H9 (cell line): ENCODE measurements around the gene TRIM44. TPM values are rescaled to one million over a fixed set of nuclear protein-coding genes. Genes with fewer than 3 reads are reported as not detected.

Experiments
- DNase-seq: peaks from one replicate; pipeline ENCODE4 v3.0.0-alpha.2; 2017
- H2AFZ ChIP-seq: one replicate; pipeline ENCODE4 v1.6.1; 2013; ENCODE audit warnings: mild to moderate bottlenecking, low read length, control low read depth, moderate library complexity
- H2AK5ac ChIP-seq: 2 replicates; pipeline ENCODE4 v1.6.1; 2013; ENCODE audit warnings: low read length, control low read depth, mixed read lengths; ENCODE audit not compliant: insufficient read length
- H2BK120ac ChIP-seq: one replicate; pipeline ENCODE4 v1.6.1; 2013; ENCODE audit warnings: low read depth, mild to moderate bottlenecking, low read length, control low read depth, inconsistent platforms; ENCODE audit not compliant: poor library complexity, severe bottlenecking
- H2BK12ac ChIP-seq: 2 replicates; pipeline ENCODE4 v1.6.1; 2013; ENCODE audit warnings: low read length, control low read depth, mixed read lengths, low read depth; ENCODE audit not compliant: insufficient read length
- H2BK15ac ChIP-seq: 2 replicates; pipeline ENCODE4 v1.6.1; 2013; ENCODE audit warnings: low read depth, low read length, control low read depth
- H2BK20ac ChIP-seq: one replicate; pipeline ENCODE4 v1.6.1; 2013; ENCODE audit warnings: low read depth, mild to moderate bottlenecking, low read length, control low read depth, inconsistent platforms; ENCODE audit not compliant: poor library complexity, severe bottlenecking
- H2BK5ac ChIP-seq: 2 replicates; pipeline ENCODE4 v1.6.1; 2013; ENCODE audit warnings: low read length, control low read depth, mixed read lengths; ENCODE audit not compliant: insufficient read length
- H3K14ac ChIP-seq: 2 replicates; pipeline ENCODE4 v1.6.1; 2013; ENCODE audit warnings: low read length, control low read depth; ENCODE audit not compliant: insufficient read depth
- H3K18ac ChIP-seq: 2 replicates; pipeline ENCODE4 v1.6.1; 2013; ENCODE audit warnings: low read depth, mild to moderate bottlenecking, mixed read lengths, low read length, control low read depth; ENCODE audit not compliant: insufficient read length
- H3K23ac ChIP-seq: 2 replicates; pipeline ENCODE4 v1.6.1; 2013; ENCODE audit warnings: low read length, control low read depth, mixed read lengths, low read depth; ENCODE audit not compliant: insufficient read length
- H3K23me2 ChIP-seq: 2 replicates; pipeline ENCODE4 v1.6.1; 2013; ENCODE audit warnings: low read depth, mild to moderate bottlenecking, mixed read lengths, low read length, control low read depth; ENCODE audit not compliant: insufficient read length, poor library complexity, severe bottlenecking
- H3K27ac ChIP-seq: 2 replicates; pipeline ENCODE4 v1.5.1; 2013; ENCODE audit warnings: low read length, control low read depth, mixed read lengths, low read depth; ENCODE audit not compliant: insufficient read length
- H3K27me3 ChIP-seq: 2 replicates; pipeline ENCODE4 v1.6.1; 2013; ENCODE audit warnings: low read length, control low read depth, inconsistent platforms; ENCODE audit not compliant: insufficient read depth
- H3K4ac ChIP-seq: 2 replicates; pipeline ENCODE4 v1.6.1; 2013; ENCODE audit warnings: low read depth, mild to moderate bottlenecking, control low read depth, inconsistent platforms, low read length, moderate library complexity
- H3K4me1 ChIP-seq: 2 replicates; pipeline ENCODE4 v1.6.1; 2013; ENCODE audit warnings: low read length, control low read depth, inconsistent platforms; ENCODE audit not compliant: insufficient read depth
- H3K4me2 ChIP-seq: 2 replicates; pipeline ENCODE4 v1.6.1; 2013; ENCODE audit warnings: low read length, control low read depth, mixed read lengths; ENCODE audit not compliant: insufficient read length, insufficient read depth
- H3K56ac ChIP-seq: 2 replicates; pipeline ENCODE4 v1.6.1; 2013; ENCODE audit warnings: low read depth, mild to moderate bottlenecking, mixed read lengths, low read length, control low read depth; ENCODE audit not compliant: insufficient read length
- H3K79me1 ChIP-seq: 2 replicates; pipeline ENCODE4 v1.6.1; 2013; ENCODE audit warnings: low read depth, mild to moderate bottlenecking, moderate library complexity, low read length, control low read depth, inconsistent platforms; ENCODE audit not compliant: insufficient read depth, poor library complexity, severe bottlenecking
- H3K79me2 ChIP-seq: 2 replicates; pipeline ENCODE4 v1.6.1; 2013; ENCODE audit warnings: low read length, control low read depth, inconsistent platforms; ENCODE audit not compliant: insufficient read depth
- H3K9ac ChIP-seq: 2 replicates; pipeline ENCODE4 v1.6.1; 2013; ENCODE audit warnings: low read length, control low read depth, mixed read lengths; ENCODE audit not compliant: insufficient read length; ENCODE audit errors: extremely low read depth
- H3K9me3 ChIP-seq: one replicate; pipeline ENCODE4 v1.6.1; 2013; ENCODE audit warnings: low read depth, low read length, inconsistent platforms; ENCODE audit not compliant: control insufficient read depth
- H3T11ph ChIP-seq: one replicate; pipeline ENCODE4 v1.6.1; 2013; ENCODE audit warnings: mild to moderate bottlenecking, low read length, control low read depth, inconsistent platforms
- H4K20me1 ChIP-seq: one replicate; pipeline ENCODE4 v1.6.1; 2013; ENCODE audit not compliant: control insufficient read depth, insufficient read length, insufficient read depth
- H4K5ac ChIP-seq: 2 replicates; pipeline ENCODE4 v1.6.1; 2013; ENCODE audit warnings: low read depth, mild to moderate bottlenecking, mixed read lengths, low read length, control low read depth; ENCODE audit not compliant: insufficient read length
- H4K8ac ChIP-seq: replicated peaks from 2 replicates; pipeline ENCODE4 v1.6.1; 2013; ENCODE audit warnings: low read length, control low read depth, mixed read lengths, low read depth; ENCODE audit not compliant: insufficient read length
- H4K91ac ChIP-seq: 2 replicates; pipeline ENCODE4 v1.6.1; 2013; ENCODE audit warnings: low read depth, mild to moderate bottlenecking, moderate library complexity, mixed read lengths, low read length, control low read depth; ENCODE audit not compliant: insufficient read length
- H3K27ac Mint-ChIP-seq, 3 experiments: 2 replicates in 2 of 3; 3 replicates in 1 of 3; pipeline ENCODE4 v1.8.0; 2020 to 2021; ENCODE audit warnings: mixed read lengths in 3 of 3, mild to moderate bottlenecking in 1 of 3, moderate library complexity in 1 of 3
- H3K27me3 Mint-ChIP-seq: 2 replicates; pipeline ENCODE4 v1.8.0; 2021; ENCODE audit warnings: low read depth, mild to moderate bottlenecking, moderate library complexity, mixed read lengths
- H3K36me3 Mint-ChIP-seq, 3 experiments: 2 replicates in 2 of 3; 3 replicates in 1 of 3; pipeline ENCODE4 v1.8.0; 2020 to 2021; ENCODE audit warnings: low read depth in 3 of 3, mixed read lengths in 3 of 3; ENCODE audit not compliant: insufficient read depth in 1 of 3
- H3K4me1 Mint-ChIP-seq, 2 experiments: 2 replicates each; pipeline ENCODE4 v1.8.0; 2020; ENCODE audit warnings: mixed read lengths in 2 of 2
- H3K4me3 Mint-ChIP-seq, 2 experiments: 2 replicates in 1 of 2; 3 replicates in 1 of 2; pipeline ENCODE4 v1.8.0; 2020 to 2021; ENCODE audit warnings: mild to moderate bottlenecking in 2 of 2, mixed read lengths in 2 of 2, moderate library complexity in 1 of 2
- H3K9me3 Mint-ChIP-seq, 2 experiments: 2 replicates in 1 of 2; 3 replicates in 1 of 2; pipeline ENCODE4 v1.8.0; 2020; ENCODE audit warnings: mild to moderate bottlenecking in 2 of 2, mixed read lengths in 2 of 2, moderate library complexity in 1 of 2
- WGBS: extraction: QIAGEN DNeasy Blood & Tissue Kit; methylation state at CpG from one replicate; pipeline ENCODE4 v1.1.7; 2013; ENCODE audit warnings: missing lambda C conversion rate, low lambda C conversion rate, mixed read lengths; ENCODE audit not compliant: insufficient read length; ENCODE audit errors: extremely low coverage; 5-methylcytosine and 5-hydroxymethylcytosine counted together
- total RNA-seq: library from RNA; stranded (reverse); gene quantifications from 2 replicates; pipeline ENCODE4 v1.2.1, GENCODE V29; 2021
- TF ChIP-seq, protein P1 (sequence below): fragments of 200-600 bp; sonication (generic); conservative IDR thresholded peaks from 3 replicates; pipeline ENCODE4 v1.8.0; 2021; ENCODE audit warnings: antibody characterized with exemption, mild to moderate bottlenecking

TRIM44 gene
- total RNA-seq, 1 experiment from 2014 or later, result 37.7 TPM

DNA sequence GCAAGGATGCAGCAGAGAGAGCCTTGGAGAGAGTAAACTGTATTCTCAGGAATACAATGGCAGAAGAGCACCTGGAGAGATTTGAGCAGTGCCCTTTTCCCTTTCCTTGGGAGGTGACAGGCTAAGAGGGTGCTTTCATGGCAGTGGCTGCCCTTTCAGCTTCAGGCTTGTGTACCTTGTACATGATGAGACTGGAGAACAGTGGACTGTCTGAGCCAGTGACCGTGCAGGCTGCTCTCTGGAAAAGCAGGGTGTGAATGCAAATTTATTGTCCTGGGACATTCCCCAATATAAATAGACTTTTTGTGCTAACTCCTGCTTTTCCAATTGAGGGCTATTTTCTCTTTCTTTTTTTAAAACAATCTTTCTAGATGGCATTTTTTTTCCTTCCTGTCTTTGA is 99.3 kb downstream of the TRIM44 start:
- WGBS, result no CpG with 5 or more reads among the region's 1 CpG
- no peak overlapping the region; a peak in 1 of 7 replicates for H3K27ac Mint-ChIP-seq

More for the DNA sequence above, 99.3 kb downstream of the TRIM44 start:
- H2BK120ac ChIP-seq, result no peak overlapping the region
- Mint-ChIP-seq H3K4me1 (peaks cover 10 to 12% of the 10 kb centered on the region in 2 experiments), H3K36me3 (no peaks in the 10 kb centered on the region; a peak in 2 of 7 replicates), H3K4me3 (no peak overlapping the region), H3K27me3 (no peaks in the 10 kb centered on the region), H3K9me3 (peaks cover 0 to 2% of the 10 kb centered on the region in 2 experiments; a peak in 1 of 5 replicates)
- H3K56ac ChIP-seq, result no peak overlapping the region
- no peak overlapping the region for H3K14ac ChIP-seq
- no peaks in the 10 kb centered on the region for H3K27me3 ChIP-seq
- no peak overlapping the region for H3K9ac ChIP-seq
- H4K5ac ChIP-seq, result no peak overlapping the region
- H4K91ac ChIP-seq, result no peak overlapping the region
- no peak overlapping the region for H3K4ac ChIP-seq
- H2BK5ac ChIP-seq, result no peak overlapping the region
- H3K23ac ChIP-seq, result no peak overlapping the region
- H4K20me1 ChIP-seq, result no peaks in the 10 kb centered on the region
- H3K9me3 ChIP-seq, result no peaks in the 10 kb centered on the region
- no peak for DNase-seq
- no peaks in the 10 kb centered on the region for H3K79me1 ChIP-seq
- no peak overlapping the region for H3K18ac ChIP-seq
- TF ChIP-seq, protein P1, sequence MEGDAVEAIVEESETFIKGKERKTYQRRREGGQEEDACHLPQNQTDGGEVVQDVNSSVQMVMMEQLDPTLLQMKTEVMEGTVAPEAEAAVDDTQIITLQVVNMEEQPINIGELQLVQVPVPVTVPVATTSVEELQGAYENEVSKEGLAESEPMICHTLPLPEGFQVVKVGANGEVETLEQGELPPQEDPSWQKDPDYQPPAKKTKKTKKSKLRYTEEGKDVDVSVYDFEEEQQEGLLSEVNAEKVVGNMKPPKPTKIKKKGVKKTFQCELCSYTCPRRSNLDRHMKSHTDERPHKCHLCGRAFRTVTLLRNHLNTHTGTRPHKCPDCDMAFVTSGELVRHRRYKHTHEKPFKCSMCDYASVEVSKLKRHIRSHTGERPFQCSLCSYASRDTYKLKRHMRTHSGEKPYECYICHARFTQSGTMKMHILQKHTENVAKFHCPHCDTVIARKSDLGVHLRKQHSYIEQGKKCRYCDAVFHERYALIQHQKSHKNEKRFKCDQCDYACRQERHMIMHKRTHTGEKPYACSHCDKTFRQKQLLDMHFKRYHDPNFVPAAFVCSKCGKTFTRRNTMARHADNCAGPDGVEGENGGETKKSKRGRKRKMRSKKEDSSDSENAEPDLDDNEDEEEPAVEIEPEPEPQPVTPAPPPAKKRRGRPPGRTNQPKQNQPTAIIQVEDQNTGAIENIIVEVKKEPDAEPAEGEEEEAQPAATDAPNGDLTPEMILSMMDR, result no peak
- H2BK12ac ChIP-seq, result no peak overlapping the region
- H3K23me2 ChIP-seq, result no peaks in the 10 kb centered on the region
- H3K4me1 ChIP-seq, result no peaks in the 10 kb centered on the region
- no peak overlapping the region for H3T11ph ChIP-seq
- no peak overlapping the region for H2BK20ac ChIP-seq
- no peak overlapping the region for H2BK15ac ChIP-seq
- no peak overlapping the region for H3K4me2 ChIP-seq
- H3K27ac ChIP-seq, result no peak overlapping the region
- H4K8ac ChIP-seq, result no peak overlapping the region
- H2AFZ ChIP-seq, result no peak overlapping the region
- no peak overlapping the region for H2AK5ac ChIP-seq
- no peaks in the 10 kb centered on the region for H3K79me2 ChIP-seq
